GM18861 (cell line): ENCODE results near the gene UPK1A.
"Not testable (repeated sequence)": the region's sequence is repeated elsewhere in the genome, so short reads cannot be mapped to it uniquely, and the experiment has no call there.

ENCODE experiments used
- ATAC-seq: cut with Tn5 transposase; IDR thresholded peaks from one replicate; pipeline ENCODE4 v1.9.1; 2021; ENCODE audit not compliant: unreplicated experiment

Gene UPK1A

DNA sequence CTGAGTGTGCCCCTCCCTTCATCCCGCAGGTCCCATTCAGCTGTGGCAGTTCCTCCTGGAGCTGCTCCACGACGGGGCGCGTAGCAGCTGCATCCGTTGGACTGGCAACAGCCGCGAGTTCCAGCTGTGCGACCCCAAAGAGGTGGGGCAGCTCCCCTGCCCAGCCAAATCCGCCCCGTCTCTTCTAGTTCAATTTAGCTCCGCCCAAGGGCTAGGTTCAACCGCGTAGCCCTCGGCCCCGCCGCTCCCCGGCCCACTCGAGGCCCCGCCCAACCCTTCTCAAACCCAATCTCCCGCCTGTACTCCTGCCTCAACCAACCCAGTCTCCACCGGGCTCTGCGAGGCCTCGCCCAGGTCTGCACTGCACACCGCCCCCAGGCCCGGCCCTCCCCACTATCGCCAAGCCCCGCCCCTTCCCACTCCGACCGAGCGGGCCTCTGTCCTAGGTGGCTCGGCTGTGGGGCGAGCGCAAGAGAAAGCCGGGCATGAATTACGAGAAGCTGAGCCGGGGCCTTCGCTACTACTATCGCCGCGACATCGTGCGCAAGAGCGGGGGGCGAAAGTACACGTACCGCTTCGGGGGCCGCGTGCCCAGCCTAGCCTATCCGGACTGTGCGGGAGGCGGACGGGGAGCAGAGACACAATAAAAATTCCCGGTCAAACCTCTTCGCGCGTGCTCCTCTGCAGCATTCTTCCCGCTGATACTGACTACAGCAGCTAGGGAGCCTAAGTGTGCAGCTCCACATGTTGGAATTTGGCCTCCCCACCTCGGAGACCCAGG lies 21.9 kb upstream of the UPK1A start:
- ATAC-seq: peak; percentile 56

DNA sequence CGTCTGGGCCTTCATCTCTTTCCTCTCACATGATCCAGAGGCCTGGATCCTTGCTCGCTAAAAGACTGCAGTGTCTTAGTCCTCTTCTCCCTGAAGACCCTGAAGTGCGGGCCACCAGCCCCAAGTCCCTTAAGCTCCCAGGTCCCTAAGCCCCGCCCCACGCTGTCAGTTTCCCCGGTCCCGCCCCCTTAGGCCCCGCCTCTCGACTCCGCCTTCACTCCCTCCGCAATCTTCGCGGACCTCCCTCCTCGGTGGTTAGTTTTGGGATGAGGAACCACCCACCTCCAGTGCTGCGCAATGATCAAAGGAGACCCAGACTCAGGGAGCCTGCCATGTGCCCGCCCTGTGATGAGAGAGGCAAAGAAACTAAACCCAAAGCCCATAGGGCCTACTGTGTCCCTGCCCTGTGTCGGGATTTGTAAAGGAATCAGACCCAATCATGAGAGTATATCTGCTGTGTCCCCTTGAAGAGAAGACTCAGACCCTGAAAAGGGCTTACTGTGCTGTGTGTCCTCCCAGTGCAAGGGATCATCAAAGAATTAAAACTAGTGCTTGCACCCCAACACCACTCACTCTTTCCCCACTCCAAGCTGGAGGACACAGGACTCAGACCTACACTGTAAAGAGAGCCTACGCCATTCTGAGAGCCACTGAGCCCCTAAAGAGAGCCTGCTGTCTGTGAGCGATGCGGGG lies 21.2 kb upstream of the UPK1A start:
- ATAC-seq: no peak

DNA sequence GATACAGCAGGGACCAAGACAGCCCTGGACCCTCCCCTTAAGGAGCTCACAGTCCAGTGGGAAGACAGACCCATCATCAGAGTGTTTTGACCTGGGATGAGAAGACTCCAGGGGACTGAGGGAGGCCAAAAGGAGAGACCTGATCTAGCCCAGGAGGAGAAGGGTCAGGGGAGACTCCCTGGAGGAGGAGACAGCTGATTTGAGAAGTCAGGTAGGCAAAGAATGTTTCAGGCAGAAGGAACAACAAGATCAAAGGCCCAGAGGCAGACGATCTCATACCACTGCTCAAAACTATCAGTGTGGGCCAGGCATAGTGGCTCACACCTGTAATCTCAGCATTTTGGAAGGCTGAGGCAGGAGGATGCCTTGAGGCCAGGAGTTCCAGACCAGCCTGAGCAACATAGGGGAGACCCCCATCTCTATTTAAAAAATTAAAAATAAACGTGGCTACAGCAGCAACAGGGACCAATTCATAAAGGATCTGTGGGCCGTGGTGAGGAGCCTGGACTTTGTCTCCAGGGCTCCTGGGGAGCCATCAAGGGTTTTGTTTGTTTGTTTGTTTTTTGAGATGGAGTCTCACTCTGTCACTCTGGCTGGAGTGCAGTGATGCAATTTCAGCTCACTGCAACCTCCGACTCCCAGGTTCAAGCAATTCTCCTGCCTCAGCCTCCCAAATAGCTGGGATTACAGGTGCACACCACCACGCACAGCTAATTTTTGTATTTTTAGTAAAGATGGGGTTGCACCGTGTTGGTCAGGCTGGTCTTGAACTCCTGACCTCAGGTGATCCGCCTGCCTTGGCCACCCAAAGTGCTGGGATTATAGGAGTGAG lies 20.4 kb upstream of the UPK1A start:
- ATAC-seq: no peak

DNA sequence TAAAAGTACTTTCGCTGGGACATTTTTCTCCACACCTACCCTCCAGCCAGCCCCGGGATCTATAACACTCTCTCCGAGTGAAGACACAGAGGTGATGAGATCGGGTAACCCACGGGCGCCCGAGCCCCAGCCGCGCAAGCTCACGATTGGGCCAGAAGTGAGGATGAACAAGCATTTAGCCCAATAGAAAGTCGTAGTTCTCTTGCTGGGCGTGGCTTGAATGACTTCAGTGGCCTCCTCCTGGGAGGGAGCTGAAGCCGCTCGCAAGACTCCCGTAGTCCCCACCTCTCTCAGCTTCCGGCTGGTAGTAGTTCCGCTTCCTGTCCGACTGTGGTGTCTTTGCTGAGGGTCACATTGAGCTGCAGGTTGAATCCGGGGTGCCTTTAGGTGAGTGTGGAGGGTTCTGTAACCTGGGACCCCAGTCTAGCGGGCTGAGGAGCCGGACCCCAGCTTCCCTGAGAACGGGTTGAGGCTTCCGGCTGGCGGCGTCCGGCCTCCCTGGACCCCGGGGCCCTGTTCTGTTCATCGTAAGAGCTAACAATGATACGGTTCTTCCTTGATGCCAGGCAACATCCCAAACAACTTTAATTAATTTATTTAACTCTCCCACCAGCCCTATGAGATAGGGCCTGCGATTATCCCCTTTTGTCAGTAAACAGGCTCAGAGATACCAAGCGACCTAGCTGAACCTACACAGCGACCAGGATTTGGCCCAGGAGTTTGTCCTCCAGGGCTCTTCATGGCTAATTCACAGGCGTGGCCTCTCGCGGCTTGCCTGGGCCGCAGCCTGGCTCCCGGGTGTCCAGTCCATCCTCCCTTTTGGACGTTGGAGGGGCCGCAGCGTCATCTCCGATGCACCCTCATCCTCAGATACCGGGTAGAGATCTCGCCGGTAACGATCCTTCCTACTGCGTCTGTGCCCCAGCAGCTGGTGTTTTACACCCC lies 18.0 kb upstream of the UPK1A start, which contains the start of gene COX6B1:
Gene COX6B1 (plus strand): TSS at position 307 of the 945 bp plus-strand sequence. CDS start 2,921 bp downstream, outside the sequence.
- peak; percentile 56 for ATAC-seq

DNA sequence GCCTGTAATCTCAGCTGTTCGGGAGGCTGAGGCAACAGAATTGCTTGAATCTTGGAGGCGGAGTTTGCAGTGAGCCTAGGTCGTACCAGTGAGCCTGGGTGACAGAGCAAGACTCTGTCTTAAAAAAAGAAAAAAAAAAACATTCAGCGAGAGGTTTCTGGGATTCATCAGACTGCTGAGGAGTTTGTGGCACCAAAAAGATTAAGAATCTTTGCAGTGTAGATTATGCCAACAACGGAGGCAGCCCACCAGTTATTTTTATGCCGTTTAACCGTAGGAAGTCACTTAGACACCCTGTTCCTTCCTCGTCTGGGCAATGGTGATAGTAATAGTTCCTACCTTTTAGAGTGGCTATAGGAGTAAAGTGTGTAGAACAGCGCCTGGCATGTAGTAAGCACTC lies 15.7 kb upstream of the UPK1A start:
- no peak for ATAC-seq

DNA sequence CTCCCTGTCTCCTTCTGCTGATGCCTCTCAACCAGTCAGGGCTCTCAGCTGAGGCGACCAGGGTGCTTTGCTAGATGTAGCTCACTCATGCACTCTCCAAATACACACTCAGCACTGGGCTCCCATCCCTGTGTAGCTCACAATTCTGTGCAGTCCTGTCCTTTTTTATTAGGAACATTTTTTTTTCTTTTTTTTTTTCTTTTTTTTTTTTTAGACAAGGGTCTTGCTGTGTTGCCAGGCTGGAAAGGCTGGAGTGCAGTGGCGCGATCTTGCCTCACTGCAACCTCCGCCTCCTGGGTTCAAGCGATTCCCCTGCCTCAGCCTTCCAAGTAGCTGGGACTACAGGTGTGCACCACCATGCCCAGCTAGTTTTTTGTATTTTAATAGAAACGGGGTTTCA lies 11.5 kb upstream of the UPK1A start:
- ATAC-seq: not testable (repeated sequence)

DNA sequence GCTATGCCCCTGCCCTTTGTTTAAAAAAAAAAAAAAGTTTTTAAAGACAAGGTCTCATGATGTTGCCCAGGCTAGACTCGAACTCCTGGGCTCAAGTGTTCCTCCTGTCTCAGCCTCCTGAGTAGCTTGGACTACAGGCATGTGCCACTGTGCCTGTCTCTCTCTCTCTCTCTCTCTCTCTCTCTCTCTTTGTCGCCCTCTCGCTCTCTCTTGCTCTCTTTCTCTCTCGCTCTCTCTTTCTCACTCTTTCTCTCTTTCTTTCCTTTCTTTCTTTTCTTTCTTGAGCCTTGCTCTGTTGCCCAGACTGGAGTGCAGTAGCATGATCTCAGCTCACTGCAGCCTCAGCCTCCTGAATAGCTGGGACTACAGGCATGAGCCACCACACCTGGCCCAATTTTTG lies 10.7 kb upstream of the UPK1A start:
- no peak for ATAC-seq

DNA sequence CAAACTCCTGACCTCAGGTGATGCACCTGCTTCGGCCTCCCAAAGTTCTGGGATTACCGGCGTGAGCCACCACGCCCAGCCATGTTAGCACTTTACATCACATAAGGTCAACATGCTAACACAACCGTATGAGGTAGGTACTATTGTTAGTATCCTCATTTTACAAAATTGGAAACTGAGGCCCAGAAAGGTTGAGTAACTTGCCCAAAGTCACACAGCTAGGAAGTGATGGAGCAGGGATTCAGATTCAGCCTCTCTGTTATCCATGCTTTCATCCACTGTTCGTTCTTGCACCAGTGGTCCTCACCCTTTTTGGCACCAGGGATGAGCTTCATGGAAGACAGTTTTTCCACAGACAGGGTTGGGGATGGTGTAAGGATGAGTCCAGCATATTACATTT lies 9.6 kb upstream of the UPK1A start:
- ATAC-seq: no peak

DNA sequence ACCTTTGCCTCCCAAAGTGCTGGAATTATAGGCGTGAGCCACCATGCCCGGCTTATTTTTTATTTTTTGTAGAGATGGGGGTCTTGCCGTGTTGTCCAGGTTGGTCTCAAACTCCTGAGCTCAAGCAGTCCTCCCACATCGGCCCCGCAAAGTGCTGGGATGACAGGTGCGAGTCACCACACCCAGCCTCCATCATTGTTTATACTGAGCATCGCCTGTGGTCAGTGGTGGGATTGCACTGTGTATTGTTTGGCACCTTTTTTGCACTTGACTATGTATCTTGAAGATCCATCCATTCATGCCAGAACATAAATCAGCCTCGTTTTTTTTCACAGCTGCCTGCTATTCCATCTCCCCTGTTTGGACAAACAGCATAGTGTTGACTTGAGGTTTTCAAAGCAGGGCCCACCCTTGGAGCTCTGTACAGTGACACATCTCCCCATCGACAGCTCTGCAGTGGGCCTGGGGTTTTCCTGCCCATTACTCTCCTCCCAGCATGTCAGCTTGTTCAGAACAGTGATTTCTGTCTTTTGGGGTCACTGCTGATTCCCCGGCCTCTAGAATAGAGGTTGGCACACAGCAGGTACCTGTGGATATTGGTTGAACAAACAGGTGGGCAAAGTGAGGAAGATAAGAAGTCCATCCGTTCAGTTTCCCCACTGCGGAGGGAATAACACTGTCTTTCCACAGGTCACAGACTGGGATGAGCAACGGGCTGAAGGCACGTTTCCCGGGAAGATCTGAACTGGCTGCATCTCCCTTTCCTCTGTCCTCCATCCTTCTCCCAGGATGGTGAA lies 8.2 kb upstream of the UPK1A start:
- ATAC-seq: no peak

DNA sequence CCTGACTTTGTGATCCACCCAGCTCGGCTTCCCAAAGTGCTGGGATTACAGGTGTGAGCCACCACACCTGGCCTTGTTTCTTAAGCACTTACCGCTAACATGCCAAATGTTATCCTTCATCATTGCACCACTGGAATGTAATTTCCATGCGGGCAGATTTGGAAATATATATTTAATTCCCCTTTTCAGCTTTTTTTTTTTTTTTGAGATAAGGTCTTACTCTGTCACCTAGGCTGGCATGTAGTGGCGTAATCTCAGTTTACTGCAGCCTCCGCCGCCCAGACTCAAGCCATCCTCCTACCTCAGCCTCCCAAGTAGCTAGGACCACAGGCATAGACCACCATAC lies 4.3 kb upstream of the UPK1A start:
- no peak for ATAC-seq

DNA sequence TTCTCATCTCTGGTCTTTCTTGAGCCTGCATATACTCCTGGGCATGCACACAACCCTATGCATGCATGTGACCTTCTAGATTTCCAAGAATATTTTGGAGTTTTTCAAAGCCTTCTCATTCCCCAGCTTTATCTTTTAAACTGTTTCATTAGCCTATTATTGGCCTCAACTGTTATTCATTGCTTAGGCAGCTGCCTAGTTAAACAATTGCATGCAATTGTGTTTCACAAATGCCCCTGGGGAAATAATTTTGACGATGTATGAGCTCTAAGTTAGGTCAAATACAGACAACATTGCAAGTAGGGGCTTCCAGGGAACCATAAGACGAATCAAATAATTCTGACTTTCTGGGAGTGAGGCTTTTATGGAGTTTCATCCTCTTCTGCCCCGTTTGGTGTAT lies 2.3 kb upstream of the UPK1A start:
- no peak for ATAC-seq

DNA sequence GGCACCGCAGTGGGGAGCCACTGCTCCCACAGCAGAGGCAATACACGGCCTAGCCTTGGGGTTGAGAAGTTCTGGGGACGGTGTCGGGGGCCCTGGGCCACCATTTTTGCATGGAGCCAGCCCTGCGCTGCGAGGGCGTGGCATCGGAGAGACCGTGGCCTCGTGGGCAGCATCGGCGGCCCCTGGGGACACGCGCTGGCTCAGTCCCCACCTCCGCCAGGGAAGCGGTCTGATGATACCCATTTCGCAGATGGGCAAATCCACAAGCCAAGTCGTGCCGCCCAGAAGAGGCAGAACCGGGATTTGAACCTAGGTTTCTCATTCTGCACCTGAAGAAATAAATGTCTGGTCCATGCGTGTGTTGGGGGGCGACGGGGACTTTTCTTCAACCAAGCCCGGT lies 1.2 kb upstream of the UPK1A start:
- ATAC-seq: no peak

DNA sequence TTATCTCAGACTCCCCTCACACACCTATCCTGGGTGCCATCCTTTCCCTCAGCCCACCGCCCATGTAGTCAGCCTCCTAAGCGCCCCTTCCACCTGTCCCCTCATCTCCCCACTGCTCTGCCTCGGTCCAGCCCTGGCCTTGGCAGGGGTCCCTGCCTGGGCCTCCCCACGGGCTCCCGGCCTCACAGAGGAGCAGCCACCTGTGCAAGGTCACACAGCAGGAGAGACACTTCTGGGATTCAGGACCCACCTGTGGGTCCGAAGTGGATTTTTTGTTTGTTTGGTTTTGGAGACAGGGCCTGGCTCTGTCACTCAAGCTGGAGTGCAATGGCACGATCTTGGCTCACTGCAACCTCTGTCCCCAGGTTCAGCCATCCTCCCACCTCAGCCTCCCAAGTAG lies 713 bp upstream of the UPK1A start:
- no peak for ATAC-seq

DNA sequence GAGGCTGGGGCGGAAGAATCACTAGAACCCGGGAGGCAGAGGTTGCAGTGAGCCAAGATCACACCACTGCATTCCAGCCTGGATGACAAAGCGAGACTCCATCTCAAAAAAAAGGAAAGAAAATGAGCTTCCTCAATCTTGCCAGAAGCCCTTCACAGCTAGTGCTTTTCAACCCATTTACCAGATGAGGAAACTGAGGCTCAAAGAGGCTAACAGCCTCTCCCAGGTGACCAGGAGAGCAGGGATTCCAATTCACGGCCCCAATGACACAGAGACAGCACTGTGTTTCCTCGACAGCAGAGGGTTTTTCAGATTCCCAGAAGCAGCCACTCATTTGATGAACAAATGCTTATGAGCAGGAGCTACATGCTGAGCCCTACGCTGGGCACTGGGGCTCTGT lies 3.2 kb downstream of the UPK1A start:
- ATAC-seq: no peak

DNA sequence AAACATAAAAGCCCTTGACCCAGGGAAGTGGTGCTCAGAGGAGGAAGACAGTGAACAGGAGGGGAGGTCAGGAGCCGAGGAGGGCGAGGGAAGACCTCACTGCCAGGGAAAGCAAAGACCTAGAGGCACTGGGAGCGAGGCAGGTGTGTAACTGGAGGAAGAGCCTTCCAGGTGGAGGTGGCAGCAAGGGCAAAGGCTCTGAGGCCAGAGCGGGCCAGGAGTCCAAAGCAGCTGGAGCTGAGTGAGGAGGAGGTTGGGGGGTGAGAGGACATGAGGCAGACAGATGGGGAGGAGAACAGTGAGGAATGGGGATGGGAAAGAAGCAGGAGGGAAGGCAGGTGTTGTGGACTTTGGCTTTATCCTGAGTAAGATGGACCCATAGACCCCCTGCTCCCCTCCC lies 3.7 kb downstream of the UPK1A start:
- no peak for ATAC-seq

DNA sequence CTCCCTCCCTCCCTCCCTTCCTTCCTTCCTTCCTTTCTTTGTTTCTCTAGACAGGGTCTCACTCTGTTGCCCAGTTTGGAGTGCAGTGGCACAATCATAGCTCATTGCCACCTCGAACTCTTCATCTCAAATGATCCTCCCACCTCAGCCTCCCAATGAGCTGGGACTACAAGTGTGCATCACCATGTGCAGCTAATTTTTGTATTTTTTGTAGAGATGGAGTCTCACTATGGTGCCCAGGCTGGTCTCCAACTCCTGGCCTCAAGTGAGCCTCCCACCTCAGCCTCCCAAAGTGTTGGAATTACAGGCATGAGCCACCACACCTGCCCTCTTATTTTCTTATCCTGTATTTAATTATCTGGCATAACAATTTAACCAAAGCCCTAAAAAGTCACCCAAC lies 4.4 kb downstream of the UPK1A start:
- ATAC-seq: no peak

DNA sequence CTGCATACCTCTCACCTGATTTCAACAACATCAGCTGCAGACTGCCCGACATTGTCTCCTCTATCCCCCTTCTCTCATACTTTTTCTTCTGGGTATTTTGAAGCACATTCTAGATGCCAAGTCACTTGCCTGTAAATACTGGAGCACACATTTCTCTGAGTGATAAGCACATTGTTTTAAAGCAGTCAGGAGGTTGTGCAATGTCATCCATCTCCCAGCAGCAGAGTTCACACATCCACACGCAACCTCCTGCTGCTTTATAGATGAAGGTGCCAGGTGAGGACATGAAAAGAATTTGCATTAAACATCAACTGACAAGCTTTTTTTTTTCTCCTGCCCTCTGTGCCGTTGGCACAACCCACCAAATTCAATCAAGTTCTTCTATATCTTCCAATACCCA lies 5.5 kb downstream of the UPK1A start:
- ATAC-seq: no peak

DNA sequence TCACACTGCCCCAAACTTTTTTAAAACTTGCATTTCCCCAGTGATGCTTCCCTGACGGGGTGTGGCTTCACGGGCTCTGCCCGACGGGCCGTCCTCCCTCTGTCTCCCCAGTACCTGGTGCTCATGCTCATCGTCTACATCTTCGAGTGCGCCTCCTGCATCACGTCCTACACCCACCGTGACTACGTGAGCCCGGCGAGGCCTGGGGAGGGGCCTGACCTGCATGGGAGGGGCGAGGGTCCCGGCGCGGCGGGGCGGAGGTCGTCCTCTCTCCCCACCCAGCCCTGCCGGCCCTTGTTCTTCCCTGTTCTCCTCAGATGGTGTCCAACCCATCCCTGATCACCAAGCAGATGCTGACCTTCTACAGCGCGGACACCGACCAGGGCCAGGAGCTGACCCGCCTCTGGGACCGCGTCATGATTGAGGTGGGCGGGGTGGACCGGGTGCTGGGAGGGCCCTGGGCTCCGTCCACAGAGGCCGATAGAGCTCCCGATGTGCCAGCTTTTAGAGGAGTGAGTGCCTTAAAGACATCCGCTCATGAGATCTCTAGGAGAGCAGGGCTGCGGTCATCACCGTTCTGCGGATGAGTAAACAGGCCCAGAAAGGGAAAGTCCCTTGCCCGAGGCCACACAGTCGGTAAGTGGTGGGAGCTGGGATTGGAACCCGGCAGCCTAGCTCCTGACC lies 6.9 kb downstream of the UPK1A start:
- no peak for ATAC-seq

DNA sequence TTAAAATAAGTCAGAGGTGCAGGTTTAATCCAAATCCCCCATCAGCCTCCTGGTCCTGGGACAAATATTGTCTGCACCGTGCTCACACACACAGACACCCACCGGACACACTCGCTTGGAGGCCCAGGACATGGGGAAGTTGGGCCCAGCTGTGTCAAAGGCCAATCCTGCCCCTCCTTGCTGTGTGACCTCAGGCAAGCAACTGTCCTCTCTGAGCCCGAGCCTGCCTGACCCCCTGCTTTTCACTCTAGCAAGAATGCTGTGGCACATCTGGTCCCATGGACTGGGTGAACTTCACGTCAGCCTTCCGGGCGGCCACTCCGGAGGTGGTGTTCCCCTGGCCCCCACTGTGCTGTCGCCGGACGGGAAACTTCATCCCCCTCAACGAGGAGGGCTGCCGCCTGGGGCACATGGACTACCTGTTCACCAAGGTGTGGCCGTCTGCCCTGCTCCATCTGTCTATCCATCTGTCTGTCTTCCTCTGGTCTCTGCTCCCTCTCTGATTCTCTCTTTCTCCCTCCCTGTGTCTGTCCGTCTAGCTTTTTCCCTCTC lies 9.3 kb downstream of the UPK1A start:
- ATAC-seq: no peak
